ENCODE results near the gene RAD51AP1. TPM values are rescaled to one million over a fixed set of nuclear protein-coding genes. Genes with fewer than 3 reads are reported as not detected.
A peak's percentile ranks its signal among the peaks of the same experiment; 100 is the strongest.

RAD51AP1 gene
- total RNA-seq, 1 experiment from 2014 or later: 66.7 TPM

DNA sequence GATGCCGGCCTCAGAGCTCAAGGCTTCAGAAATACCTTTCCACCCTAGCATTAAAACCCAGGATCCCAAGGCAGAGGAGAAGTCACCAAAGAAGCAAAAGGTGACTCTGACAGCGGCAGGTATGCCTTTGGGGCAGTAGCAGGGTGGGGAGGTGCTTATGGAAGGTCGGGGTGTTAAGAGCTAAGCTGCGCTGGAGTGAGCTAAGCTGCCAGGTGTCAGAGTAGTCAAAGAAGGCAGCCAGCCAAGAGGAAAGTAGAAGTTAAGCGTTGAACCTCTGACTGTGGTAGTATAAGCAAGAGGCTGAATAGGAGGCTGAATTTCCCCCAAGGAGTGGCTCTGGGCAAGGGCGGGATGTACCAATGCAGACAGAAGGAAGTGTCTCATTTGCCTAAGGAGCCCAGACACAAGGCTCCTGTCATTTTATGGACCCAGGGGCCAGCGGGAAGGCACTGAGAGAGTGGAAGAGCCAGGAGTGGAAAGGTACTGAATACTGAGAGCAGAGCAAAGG lies 52.5 kb downstream of the RAD51AP1 start:
- DNase-seq (ENCODE audit: low read depth): no peak

GRCh38 chr12:4595881-4596280 lies 57.2 kb downstream of the RAD51AP1 start:
- DNase-seq (ENCODE audit: low read depth): no peak

- DNase-seq (ENCODE audit: low read depth): no peak
Observed at GRCh38 chr12:4603421-4603820, 64.7 kb downstream of the RAD51AP1 start.

GRCh38 chr12:4603946-4604345 lies 65.3 kb downstream of the RAD51AP1 start:
- DNase-seq (ENCODE audit: low read depth): no peak

- DNase-seq (ENCODE audit: low read depth): peak; percentile 82
Observed at GRCh38 chr12:4604684-4605193, 66.0 kb downstream of the RAD51AP1 start.

DNA sequence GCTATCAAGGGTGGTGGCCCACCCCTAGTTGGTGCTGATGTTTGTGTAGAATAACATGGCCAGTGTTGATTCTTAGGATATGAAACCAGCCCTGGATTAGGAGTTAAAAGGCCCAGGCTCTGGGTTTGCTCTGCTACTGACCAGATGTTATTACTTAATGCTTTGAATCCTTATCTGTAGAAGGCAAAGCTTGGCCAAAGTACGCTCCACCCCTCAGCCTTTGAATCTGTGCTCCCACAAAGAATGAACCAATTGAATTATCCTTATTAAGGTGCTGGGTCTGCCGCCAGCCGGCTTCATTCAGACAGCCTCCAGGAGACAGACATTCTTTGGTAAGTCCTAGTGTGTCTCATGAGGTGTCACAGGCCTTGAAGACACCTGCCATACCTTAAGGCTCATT lies 68.4 kb downstream of the RAD51AP1 start:
- DNase-seq (ENCODE audit: low read depth): no peak

DNA sequence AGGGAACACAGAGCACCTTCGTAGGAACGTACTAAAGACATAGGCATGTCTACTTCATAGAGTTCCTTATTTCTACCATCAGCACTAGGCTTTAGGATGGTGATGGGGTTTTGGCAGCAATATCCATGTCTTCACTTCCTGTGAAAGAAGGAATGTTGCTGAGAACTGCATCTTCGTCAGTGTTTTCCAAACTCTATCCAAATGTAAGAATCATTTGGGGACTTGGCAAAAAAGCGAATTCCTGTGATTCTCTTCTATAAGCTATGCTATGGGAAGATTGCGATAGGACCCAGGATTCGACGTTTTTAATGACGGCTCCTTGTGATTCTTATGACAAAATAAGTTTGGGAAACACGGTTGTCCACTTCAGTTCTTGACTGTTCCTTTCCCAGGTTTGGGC lies 70.4 kb downstream of the RAD51AP1 start:
- DNase-seq (ENCODE audit: low read depth): no peak

Other genes with a start within 250 kb of the RAD51AP1 start
- gene TIGAR, start 217.7 kb upstream of the RAD51AP1 start, total RNA-seq (2014; rRNA removed; shearing (Covaris generic)): 11.5 and 18.1 TPM in 2 replicates
- not detected in 2 replicates for gene FGF23, start 159.2 kb upstream of the RAD51AP1 start, total RNA-seq (2014; rRNA removed; shearing (Covaris generic))
- gene FGF6, start 93.1 kb upstream of the RAD51AP1 start, total RNA-seq (2014; rRNA removed; shearing (Covaris generic)): not detected in 2 replicates
- 52.6 and 54.0 TPM in 2 replicates for gene DYRK4, start 23.3 kb downstream of the RAD51AP1 start, total RNA-seq (2014; rRNA removed; shearing (Covaris generic))
- 1.1 and 2.0 TPM in 2 replicates for gene AKAP3, start 110.2 kb downstream of the RAD51AP1 start, total RNA-seq (2014; rRNA removed; shearing (Covaris generic))
- gene NDUFA9, start 110.2 kb downstream of the RAD51AP1 start, total RNA-seq (2014; rRNA removed; shearing (Covaris generic)): 74.1 and 111 TPM in 2 replicates
- not detected in 2 replicates for gene GALNT8, start 181.5 kb downstream of the RAD51AP1 start, total RNA-seq (2014; rRNA removed; shearing (Covaris generic))